ENCODE results near the gene WFDC8.

Gene WFDC8

GRCh38 chr20:45626540-45626939 lies 47.5 kb upstream of the WFDC8 start (continued):
- TF ChIP-seq, protein P1, sequence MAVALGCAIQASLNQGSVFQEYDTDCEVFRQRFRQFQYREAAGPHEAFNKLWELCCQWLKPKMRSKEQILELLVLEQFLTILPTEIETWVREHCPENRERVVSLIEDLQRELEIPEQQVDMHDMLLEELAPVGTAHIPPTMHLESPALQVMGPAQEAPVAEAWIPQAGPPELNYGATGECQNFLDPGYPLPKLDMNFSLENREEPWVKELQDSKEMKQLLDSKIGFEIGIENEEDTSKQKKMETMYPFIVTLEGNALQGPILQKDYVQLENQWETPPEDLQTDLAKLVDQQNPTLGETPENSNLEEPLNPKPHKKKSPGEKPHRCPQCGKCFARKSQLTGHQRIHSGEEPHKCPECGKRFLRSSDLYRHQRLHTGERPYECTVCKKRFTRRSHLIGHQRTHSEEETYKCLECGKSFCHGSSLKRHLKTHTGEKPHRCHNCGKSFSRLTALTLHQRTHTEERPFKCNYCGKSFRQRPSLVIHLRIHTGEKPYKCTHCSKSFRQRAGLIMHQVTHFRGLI (tag by site-specific recombination; IDR thresholded peaks at IDR 0.05), result no peak
- TF ChIP-seq ZNF391 (tag by site-specific recombination; IDR thresholded peaks at IDR 0.05; ENCODE audit: borderline replicate concordance, low read depth), result no peak
- TF ChIP-seq, protein P2, sequence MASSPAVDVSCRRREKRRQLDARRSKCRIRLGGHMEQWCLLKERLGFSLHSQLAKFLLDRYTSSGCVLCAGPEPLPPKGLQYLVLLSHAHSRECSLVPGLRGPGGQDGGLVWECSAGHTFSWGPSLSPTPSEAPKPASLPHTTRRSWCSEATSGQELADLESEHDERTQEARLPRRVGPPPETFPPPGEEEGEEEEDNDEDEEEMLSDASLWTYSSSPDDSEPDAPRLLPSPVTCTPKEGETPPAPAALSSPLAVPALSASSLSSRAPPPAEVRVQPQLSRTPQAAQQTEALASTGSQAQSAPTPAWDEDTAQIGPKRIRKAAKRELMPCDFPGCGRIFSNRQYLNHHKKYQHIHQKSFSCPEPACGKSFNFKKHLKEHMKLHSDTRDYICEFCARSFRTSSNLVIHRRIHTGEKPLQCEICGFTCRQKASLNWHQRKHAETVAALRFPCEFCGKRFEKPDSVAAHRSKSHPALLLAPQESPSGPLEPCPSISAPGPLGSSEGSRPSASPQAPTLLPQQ (tag by site-specific recombination; IDR thresholded peaks at IDR 0.05), result no peak
- no peak for TF ChIP-seq ZNF560 (tag by site-specific recombination; IDR thresholded peaks at IDR 0.05; ENCODE audit: borderline replicate concordance)
- no peak for TF ChIP-seq ZNF19 (tag by site-specific recombination; IDR thresholded peaks at IDR 0.05; ENCODE audit: low read depth)
- no peak for TF ChIP-seq SETDB1 (IDR thresholded peaks at IDR 0.05; ENCODE audit: insufficient read length, low read length)
- no peak for TF ChIP-seq YY1 (tag by site-specific recombination; IDR thresholded peaks at IDR 0.05)

GRCh38 chr20:45621593-45621992 lies 42.5 kb upstream of the WFDC8 start:
- no peaks in the 10 kb centered on the region for H3K36me3 ChIP-seq (ENCODE audit: control insufficient read depth in 2 of 2, insufficient read depth in 1 of 2, low read length in 2 of 2)
- H3K4me1 ChIP-seq (ENCODE audit: control insufficient read depth, insufficient read depth, low read length), result no peaks in the 10 kb centered on the region
- no peak overlapping the region for H3K4me3 ChIP-seq (ENCODE audit: low read depth, low read length)
- no peak for TF ChIP-seq GLIS2 (tag by site-specific recombination; IDR thresholded peaks at IDR 0.05)
- no peak for TF ChIP-seq ZNF354C (tag by site-specific recombination; IDR thresholded peaks at IDR 0.05; ENCODE audit: borderline replicate concordance, low read depth)
- no peak for TF ChIP-seq ZNF366 (tag by site-specific recombination; conservative IDR thresholded peaks at IDR 0.05)
- no peak for TF ChIP-seq ZBTB17 (tag by site-specific recombination; IDR thresholded peaks at IDR 0.05)
- no peak for TF ChIP-seq ZNF211 (tag by site-specific recombination; IDR thresholded peaks at IDR 0.05; ENCODE audit: low read depth)
- no peak for TF ChIP-seq ZFP69B (tag by site-specific recombination; IDR thresholded peaks at IDR 0.05)
- no peak for TF ChIP-seq ZNF266 (tag by site-specific recombination; IDR thresholded peaks at IDR 0.05; ENCODE audit: low read depth)
- TF ChIP-seq ZNF600 (tag by site-specific recombination; IDR thresholded peaks at IDR 0.05), result no peak
- TF ChIP-seq, protein P3, sequence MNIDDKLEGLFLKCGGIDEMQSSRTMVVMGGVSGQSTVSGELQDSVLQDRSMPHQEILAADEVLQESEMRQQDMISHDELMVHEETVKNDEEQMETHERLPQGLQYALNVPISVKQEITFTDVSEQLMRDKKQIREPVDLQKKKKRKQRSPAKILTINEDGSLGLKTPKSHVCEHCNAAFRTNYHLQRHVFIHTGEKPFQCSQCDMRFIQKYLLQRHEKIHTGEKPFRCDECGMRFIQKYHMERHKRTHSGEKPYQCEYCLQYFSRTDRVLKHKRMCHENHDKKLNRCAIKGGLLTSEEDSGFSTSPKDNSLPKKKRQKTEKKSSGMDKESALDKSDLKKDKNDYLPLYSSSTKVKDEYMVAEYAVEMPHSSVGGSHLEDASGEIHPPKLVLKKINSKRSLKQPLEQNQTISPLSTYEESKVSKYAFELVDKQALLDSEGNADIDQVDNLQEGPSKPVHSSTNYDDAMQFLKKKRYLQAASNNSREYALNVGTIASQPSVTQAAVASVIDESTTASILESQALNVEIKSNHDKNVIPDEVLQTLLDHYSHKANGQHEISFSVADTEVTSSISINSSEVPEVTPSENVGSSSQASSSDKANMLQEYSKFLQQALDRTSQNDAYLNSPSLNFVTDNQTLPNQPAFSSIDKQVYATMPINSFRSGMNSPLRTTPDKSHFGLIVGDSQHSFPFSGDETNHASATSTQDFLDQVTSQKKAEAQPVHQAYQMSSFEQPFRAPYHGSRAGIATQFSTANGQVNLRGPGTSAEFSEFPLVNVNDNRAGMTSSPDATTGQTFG (tag by site-specific recombination; IDR thresholded peaks at IDR 0.05; ENCODE audit: borderline replicate concordance), result no peak
- no peak for TF ChIP-seq YY2 (tag by site-specific recombination; IDR thresholded peaks at IDR 0.05)
- ChIA-PET CTCF (interaction anchor here (1.0 kb wide), 1 partner anchor 9 kb away, joined by 5 read pairs; the partner anchor contains the start of genes WFDC10A and WFDC9), POLR2A (no interaction called here)
- H3K27ac ChIP-seq (ENCODE audit: extremely low read depth, low read depth, low read length), result no peak overlapping the region
- no peaks in the 10 kb centered on the region for H3K9me3 ChIP-seq (ENCODE audit: control insufficient read depth, insufficient read depth, low read depth, low read length)

- Histone ChIP-seq H3K36me3 (ENCODE audit: control insufficient read depth in 2 of 2, insufficient read depth in 1 of 2, low read length in 2 of 2) (no peaks in the 10 kb centered on the region), H3K27ac (ENCODE audit: extremely low read depth, low read depth, low read length) (no peak overlapping the region), H3K9me3 (ENCODE audit: control insufficient read depth, insufficient read depth, low read depth, low read length) (no peaks in the 10 kb centered on the region), H3K4me1 (ENCODE audit: control insufficient read depth, insufficient read depth, low read length) (no peaks in the 10 kb centered on the region), H3K4me3 (ENCODE audit: low read depth, low read length) (no peak overlapping the region)
- POLR2A ChIA-PET, result no interaction called here
- TF ChIP-seq SCRT1 (tag by site-specific recombination; IDR thresholded peaks at IDR 0.05; ENCODE audit: borderline replicate concordance) (no peak), ZNF211 (tag by site-specific recombination; IDR thresholded peaks at IDR 0.05; ENCODE audit: low read depth) (no peak), SETDB1 (IDR thresholded peaks at IDR 0.05; ENCODE audit: insufficient read length, low read length) (no peak), EGR2 (tag by site-specific recombination; IDR thresholded peaks at IDR 0.05; ENCODE audit: low read depth) (no peak)
- TF ChIP-seq, protein P4, sequence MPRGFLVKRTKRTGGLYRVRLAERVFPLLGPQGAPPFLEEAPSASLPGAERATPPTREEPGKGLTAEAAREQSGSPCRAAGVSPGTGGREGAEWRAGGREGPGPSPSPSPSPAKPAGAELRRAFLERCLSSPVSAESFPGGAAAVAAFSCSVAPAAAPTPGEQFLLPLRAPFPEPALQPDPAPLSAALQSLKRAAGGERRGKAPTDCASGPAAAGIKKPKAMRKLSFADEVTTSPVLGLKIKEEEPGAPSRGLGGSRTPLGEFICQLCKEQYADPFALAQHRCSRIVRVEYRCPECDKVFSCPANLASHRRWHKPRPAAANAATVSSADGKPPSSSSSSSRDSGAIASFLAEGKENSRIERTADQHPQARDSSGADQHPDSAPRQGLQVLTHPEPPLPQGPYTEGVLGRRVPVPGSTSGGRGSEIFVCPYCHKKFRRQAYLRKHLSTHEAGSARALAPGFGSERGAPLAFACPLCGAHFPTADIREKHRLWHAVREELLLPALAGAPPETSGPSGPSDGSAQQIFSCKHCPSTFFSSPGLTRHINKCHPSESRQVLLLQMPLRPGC (tag by site-specific recombination; IDR thresholded peaks at IDR 0.05), result no peak
- TF ChIP-seq, protein P5, sequence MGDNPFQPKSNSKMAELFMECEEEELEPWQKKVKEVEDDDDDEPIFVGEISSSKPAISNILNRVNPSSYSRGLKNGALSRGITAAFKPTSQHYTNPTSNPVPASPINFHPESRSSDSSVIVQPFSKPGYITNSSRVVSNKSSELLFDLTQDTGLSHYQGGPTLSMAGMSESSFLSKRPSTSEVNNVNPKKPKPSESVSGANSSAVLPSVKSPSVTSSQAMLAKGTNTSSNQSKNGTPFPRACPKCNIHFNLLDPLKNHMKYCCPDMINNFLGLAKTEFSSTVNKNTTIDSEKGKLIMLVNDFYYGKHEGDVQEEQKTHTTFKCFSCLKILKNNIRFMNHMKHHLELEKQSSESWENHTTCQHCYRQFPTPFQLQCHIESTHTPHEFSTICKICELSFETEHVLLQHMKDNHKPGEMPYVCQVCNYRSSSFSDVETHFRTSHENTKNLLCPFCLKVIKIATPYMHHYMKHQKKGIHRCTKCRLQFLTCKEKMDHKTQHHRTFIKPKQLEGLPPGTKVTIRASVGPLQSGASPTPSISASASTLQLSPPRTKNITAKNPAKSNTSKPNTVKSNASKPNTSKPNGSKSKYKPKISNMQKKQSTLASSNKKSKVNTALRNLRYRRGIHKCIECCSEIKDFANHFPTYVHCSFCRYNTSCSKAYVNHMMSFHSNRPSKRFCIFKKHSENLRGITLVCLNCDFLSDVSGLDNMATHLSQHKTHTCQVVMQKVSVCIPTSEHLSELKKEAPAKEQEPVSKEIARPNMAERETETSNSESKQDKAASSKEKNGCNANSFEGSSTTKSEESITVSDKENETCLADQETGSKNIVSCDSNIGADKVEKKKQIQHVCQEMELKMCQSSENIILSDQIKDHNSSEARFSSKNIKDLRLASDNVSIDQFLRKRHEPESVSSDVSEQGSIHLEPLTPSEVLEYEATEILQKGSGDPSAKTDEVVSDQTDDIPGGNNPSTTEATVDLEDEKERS (tag by site-specific recombination; IDR thresholded peaks at IDR 0.05), result no peak
- CTCF ChIA-PET, result interaction anchor here (0.8 to 1.2 kb wide), 3 partner anchors 12 to 153 kb away, joined by 3 to 8 read pairs (median 3); partner anchors contain the start of gene WFDC10A
Measured at GRCh38 chr20:45617591-45617990, 38.5 kb upstream of the WFDC8 start.
